Mucosa of gallbladder (tissue), 1 donor: ENCODE measurements around the gene MTF2. TPM values are rescaled to one million over a fixed set of nuclear protein-coding genes. Genes with fewer than 3 reads are reported as not detected.
A peak's percentile ranks its signal among the peaks of the same experiment; 100 is the strongest.
"Not testable (repeated sequence)": the region's sequence is repeated elsewhere in the genome, so short reads cannot be mapped to it uniquely, and the experiment has no call there.

Experiments
- DNase-seq: peaks from one replicate; pipeline ENCODE4 v3.0.0-alpha.2; 2020; ENCODE audit warnings: low spot score
- total RNA-seq: library from RNA; stranded (reverse); gene quantifications from one replicate; pipeline ENCODE4 v1.2.1, GENCODE V29; 2021
- donor health status: DM: no; HTN: no; CAD: no.

MTF2 gene
- 24.3 TPM for total RNA-seq

- peak; percentile 96 for DNase-seq
These were observed at the start of gene MTF2 for GRCh38 chr1:93078986-93079654. Gene MTF2, plus strand, starts transcription at chr1:93079283. Its CDS starts 244 bp downstream, at chr1:93079527.

GRCh38 chr1:93029317-93029716 is 49.8 kb upstream of the MTF2 start:
- no peak for DNase-seq

GRCh38 chr1:93030191-93030590 is 48.9 kb upstream of the MTF2 start:
- not testable (repeated sequence) for DNase-seq

GRCh38 chr1:93031711-93032110 is 47.4 kb upstream of the MTF2 start:
- DNase-seq = no peak

GRCh38 chr1:93033029-93033428 is 46.1 kb upstream of the MTF2 start:
- no peak for DNase-seq

- DNase-seq = no peak
These were observed 45.3 kb upstream of the MTF2 start for GRCh38 chr1:93033785-93034184.

GRCh38 chr1:93034397-93034796 is 44.7 kb upstream of the MTF2 start:
- no peak for DNase-seq

GRCh38 chr1:93036672-93037071 is 42.4 kb upstream of the MTF2 start:
- no peak for DNase-seq

GRCh38 chr1:93042187-93043056 is 36.7 kb upstream of the MTF2 start:
- DNase-seq = no peak

- DNase-seq = no peak
These were observed 36.0 kb upstream of the MTF2 start for GRCh38 chr1:93043057-93043557.

GRCh38 chr1:93047618-93048017 is 31.5 kb upstream of the MTF2 start:
- no peak for DNase-seq

- DNase-seq = no peak
These were observed 27.1 kb upstream of the MTF2 start for GRCh38 chr1:93051961-93052360.

- no peak for DNase-seq
These were observed 22.9 kb upstream of the MTF2 start for GRCh38 chr1:93056214-93056613.

GRCh38 chr1:93056649-93057048 is 22.4 kb upstream of the MTF2 start:
- no peak for DNase-seq

GRCh38 chr1:93061895-93062792 is 16.9 kb upstream of the MTF2 start:
- DNase-seq = peak; percentile 21

- DNase-seq = no peak
These were observed 2.8 kb upstream of the MTF2 start for GRCh38 chr1:93076268-93076667.

- DNase-seq = no peak
These were observed 880 bp upstream of the MTF2 start for GRCh38 chr1:93078203-93078602.

GRCh38 chr1:93078638-93078985 is 471 bp upstream of the MTF2 start:
- no peak for DNase-seq

GRCh38 chr1:93079685-93080141 is 630 bp downstream of the MTF2 start:
- DNase-seq = no peak

GRCh38 chr1:93080179-93080823 is 1.2 kb downstream of the MTF2 start:
- no peak for DNase-seq

- no peak for DNase-seq
These were observed 2.6 kb downstream of the MTF2 start for GRCh38 chr1:93081716-93082115.
